Osteoblast (primary cell): ENCODE results near the gene RFK. TPM values are rescaled to one million over a fixed set of nuclear protein-coding genes. Genes with fewer than 3 reads are reported as not detected.

Experiments used
- DNase-seq: peaks from one replicate; pipeline ENCODE4 v3.0.0; 2011; ENCODE audit warnings: low spot score, mixed read lengths; ENCODE audit not compliant: insufficient read length; ENCODE audit errors: missing footprints
- H2AFZ ChIP-seq: 2 replicates; pipeline ENCODE4 v1.6.0; 2011; ENCODE audit warnings: mild to moderate bottlenecking, low read length
- H3K27ac ChIP-seq: 2 replicates; pipeline ENCODE4 v1.5.1; 2011; ENCODE audit warnings: mild to moderate bottlenecking, low read depth, low read length, moderate library complexity
- H3K27me3 ChIP-seq: 2 replicates; pipeline ENCODE4 v1.6.0; 2012; ENCODE audit warnings: mild to moderate bottlenecking, control low read depth, inconsistent platforms, low read length, moderate library complexity; ENCODE audit not compliant: insufficient read depth
- H3K36me3 ChIP-seq: 2 replicates; pipeline ENCODE4 v1.5.1; 2011; ENCODE audit warnings: mild to moderate bottlenecking, low read length, control low read depth, moderate library complexity; ENCODE audit not compliant: insufficient read depth
- H3K4me1 ChIP-seq: 2 replicates; pipeline ENCODE4 v1.5.1; 2011; ENCODE audit warnings: mild to moderate bottlenecking, low read length, control low read depth, moderate library complexity; ENCODE audit not compliant: insufficient read depth
- H3K4me2 ChIP-seq: 2 replicates; pipeline ENCODE4 v1.6.0; 2011; ENCODE audit warnings: mild to moderate bottlenecking, low read length; ENCODE audit not compliant: insufficient read depth
- H3K4me3 ChIP-seq: fragments of 200-600 bp; sonication (generic); 3 replicates; pipeline ENCODE4 v1.5.1; 2012; ENCODE audit warnings: mild to moderate bottlenecking, low read length, inconsistent platforms; ENCODE audit not compliant: insufficient read depth
- H3K79me2 ChIP-seq: 2 replicates; pipeline ENCODE4 v1.6.0; 2012; ENCODE audit warnings: mild to moderate bottlenecking, low read length, control low read depth, inconsistent platforms; ENCODE audit not compliant: insufficient read depth
- H3K9me3 ChIP-seq: 2 replicates; pipeline ENCODE4 v1.5.1; 2011; ENCODE audit warnings: low read depth, low read length, control low read depth
- H4K20me1 ChIP-seq: 2 replicates; pipeline ENCODE4 v1.6.0; 2012; ENCODE audit warnings: mild to moderate bottlenecking, low read length, control low read depth; ENCODE audit not compliant: insufficient read depth
- CTCF ChIP-seq: IDR thresholded peaks from 2 replicates; pipeline ENCODE4 v1.5.1; 2011; ENCODE audit warnings: mild to moderate bottlenecking, low read depth, low read length, moderate library complexity; ENCODE audit errors: extremely low read depth
- total RNA-seq: library from RNA; depleted of rRNA; stranded (reverse); fragments of >200 nt; gene quantifications from 2 replicates; pipeline ENCODE4 v1.2.3, GENCODE V29; 2012

The RFK gene
- total RNA-seq, 1 donor = 25.0 TPM

- H4K20me1 ChIP-seq = no peaks in the 10 kb centered on the region
Observed at GRCh38 chr9:76338418-76338817, 55.8 kb downstream of the RFK start.

GRCh38 chr9:76336027-76336426 is 58.2 kb downstream of the RFK start:
- no peak for TF ChIP-seq CTCF
- Histone ChIP-seq H3K36me3 (no peaks in the 10 kb centered on the region), H3K4me1 (no peaks in the 10 kb centered on the region), H3K4me2 (no peak overlapping the region), H3K27ac (no peak overlapping the region), H2AFZ (no peak overlapping the region), H3K79me2 (no peaks in the 10 kb centered on the region), H3K9me3 (no peaks in the 10 kb centered on the region), H3K4me3 (no peak overlapping the region), H3K27me3 (peaks cover 7% of the 10 kb centered on the region), H4K20me1 (no peaks in the 10 kb centered on the region)
- DNase-seq = no peak

More at GRCh38 chr9:76338418-76338817, 55.8 kb downstream of the RFK start:
- Histone ChIP-seq H3K27ac (no peak overlapping the region), H3K9me3 (no peaks in the 10 kb centered on the region), H3K79me2 (no peaks in the 10 kb centered on the region), H3K4me1 (no peaks in the 10 kb centered on the region), H3K36me3 (no peaks in the 10 kb centered on the region), H3K4me3 (no peak overlapping the region), H3K27me3 (peaks cover 2% of the 10 kb centered on the region), H2AFZ (no peak overlapping the region), H3K4me2 (no peak overlapping the region)
- no peak for DNase-seq
- TF ChIP-seq CTCF = no peak

Other genes with a start within 250 kb of the RFK start
- gene GCNT1, start 64.8 kb upstream of the RFK start, total RNA-seq = 78.4 and 109 TPM in 2 replicates